CD14-positive monocyte (primary cell): Measurements from ENCODE around the gene PRKAR1B. TPM values are rescaled to one million over a fixed set of nuclear protein-coding genes. Genes with fewer than 3 reads are reported as not detected.

Experiments used
- DNase-seq, 3 donors: peaks; one replicate each; pipeline ENCODE4 v3.0.0-alpha.2; 2011 to 2022
- H2AFZ ChIP-seq: 2 replicates; pipeline ENCODE4 v1.6.0; 2012; ENCODE audit warnings: mild to moderate bottlenecking, low read depth, low read length, inconsistent platforms; ENCODE audit not compliant: insufficient read depth, poor library complexity, severe bottlenecking
- H3K27ac ChIP-seq, 2 donors: 1 replicate in 1 of 2; 2 replicates in 1 of 2; pipeline ENCODE4 v1.5.1; 2012 to 2013; ENCODE audit warnings: low read length in 2 of 2, control low read depth in 1 of 2, inconsistent platforms in 1 of 2, low read depth in 1 of 2, mild to moderate bottlenecking in 1 of 2
- H3K27me3 ChIP-seq, 2 donors: one replicate each; pipeline versions ENCODE4 v1.6.0 to v1.6.1; 2011 to 2013; ENCODE audit warnings: low read length in 2 of 2; ENCODE audit not compliant: control insufficient read depth in 2 of 2, insufficient read depth in 2 of 2
- H3K36me3 ChIP-seq, 2 donors: replicated peaks in 1 of 2; 1 replicate in 1 of 2; 2 replicates in 1 of 2; pipeline versions ENCODE4 v1.5.1 to v1.6.1; 2012 to 2013; ENCODE audit warnings: low read length in 2 of 2, control low read depth in 1 of 2, inconsistent platforms in 1 of 2, mild to moderate bottlenecking in 1 of 2; ENCODE audit not compliant: insufficient read depth in 2 of 2, control insufficient read depth in 1 of 2
- H3K4me1 ChIP-seq, 2 donors: 1 replicate in 1 of 2; 2 replicates in 1 of 2; pipeline versions ENCODE4 v1.5.1 to v1.6.1; 2012 to 2013; ENCODE audit warnings: low read length in 2 of 2, control low read depth in 1 of 2, inconsistent platforms in 1 of 2, mild to moderate bottlenecking in 1 of 2, moderate library complexity in 1 of 2; ENCODE audit not compliant: insufficient read depth in 2 of 2, control insufficient read depth in 1 of 2
- H3K4me2 ChIP-seq: replicated peaks from 2 replicates; pipeline ENCODE3; 2012; ENCODE audit warnings: low read length, moderate library complexity, mild to moderate bottlenecking; ENCODE audit not compliant: poor library complexity, severe bottlenecking; ENCODE audit errors: extremely low read depth
- H3K4me3 ChIP-seq, 3 experiments: fragments of 200-600 bp in 1 of 3; sonication (generic) in 1 of 3; replicated peaks in 1 of 3; 1 replicate in 2 of 3; 2 replicates in 1 of 3; pipeline ENCODE4 v1.5.1; 2011 to 2013; ENCODE audit warnings: low read length in 3 of 3, mild to moderate bottlenecking in 3 of 3, control low read depth in 2 of 3, low read depth in 2 of 3, inconsistent platforms in 1 of 3, moderate library complexity in 1 of 3
- H3K79me2 ChIP-seq: 2 replicates; pipeline ENCODE4 v1.6.0; 2012; ENCODE audit warnings: mild to moderate bottlenecking, control low read depth, inconsistent platforms, low read length, moderate library complexity; ENCODE audit not compliant: insufficient read depth
- H3K9ac ChIP-seq: 2 replicates; pipeline ENCODE4 v1.6.0; 2017; ENCODE audit warnings: low read length, mild to moderate bottlenecking; ENCODE audit not compliant: insufficient read depth, poor library complexity, severe bottlenecking
- H3K9me3 ChIP-seq, 2 donors: replicated peaks in 1 of 2; 1 replicate in 1 of 2; 2 replicates in 1 of 2; pipeline versions ENCODE4 v1.5.1 to v1.6.1; 2012 to 2013; ENCODE audit warnings: low read length in 2 of 2, control low read depth in 1 of 2; ENCODE audit not compliant: control insufficient read depth in 1 of 2, insufficient read depth in 1 of 2
- H4K20me1 ChIP-seq: 2 replicates; pipeline ENCODE4 v1.6.0; 2012; ENCODE audit warnings: mild to moderate bottlenecking, low read length, control low read depth, moderate library complexity; ENCODE audit not compliant: insufficient read depth
- H3K27ac Mint-ChIP-seq, 7 donors: one replicate each; pipeline ENCODE4 v1.8.0; 2020; ENCODE audit warnings: mild to moderate bottlenecking in 7 of 7, mixed read lengths in 7 of 7, moderate library complexity in 6 of 7, inconsistent platforms in 2 of 7
- H3K27me3 Mint-ChIP-seq, 3 donors: one replicate each; pipeline ENCODE4 v1.8.0; 2021 to 2022; ENCODE audit warnings: low read depth in 3 of 3, mild to moderate bottlenecking in 3 of 3, mixed read lengths in 3 of 3, moderate library complexity in 3 of 3, inconsistent platforms in 1 of 3
- H3K36me3 Mint-ChIP-seq, 2 donors: one replicate each; pipeline ENCODE4 v1.8.0; 2020; ENCODE audit warnings: mixed read lengths in 2 of 2, inconsistent platforms in 1 of 2, mild to moderate bottlenecking in 1 of 2
- H3K4me1 Mint-ChIP-seq: one replicate; pipeline ENCODE4 v1.8.0; 2020; ENCODE audit warnings: mild to moderate bottlenecking, mixed read lengths
- H3K4me3 Mint-ChIP-seq, 2 donors: one replicate each; pipeline ENCODE4 v1.8.0; 2020; ENCODE audit warnings: mild to moderate bottlenecking in 2 of 2, mixed read lengths in 2 of 2, moderate library complexity in 1 of 2
- H3K9me3 Mint-ChIP-seq, 7 donors: one replicate each; pipeline ENCODE4 v1.8.0; 2020 to 2022; ENCODE audit warnings: mixed read lengths in 7 of 7, mild to moderate bottlenecking in 6 of 7, moderate library complexity in 6 of 7, inconsistent platforms in 2 of 7
- CTCF ChIP-seq: fragments of 200-600 bp; IDR thresholded peaks from one replicate; pipeline ENCODE4 v1.8.0; 2022; ENCODE audit warnings: antibody characterized with exemption, mild to moderate bottlenecking
- WGBS: methylation state at CpG from one replicate; pipeline ENCODE4 v1.1.5; 2013; ENCODE audit warnings: missing lambda C conversion rate; ENCODE audit not compliant: insufficient coverage; 5-methylcytosine and 5-hydroxymethylcytosine counted together
- intact Hi-C, 2 donors: fragments of 100-400 bp; cut with micrococcal nuclease; formaldehyde crosslinking; loops; one replicate each; pipeline versions ENCODE4 v1.15.0 to v1.15.1; 2023
- polyA plus RNA-seq, 3 donors: library from polyadenylated mRNA; depleted of rRNA in 1 of 3; unstranded in 2 of 3; stranded (reverse) in 1 of 3; fragments of 300-500 nt in 2 of 3; fragments of >200 nt in 1 of 3; fragmentation: Illumina TruSeq in 2 of 3; gene quantifications; 1 replicate in 2 of 3; 2 replicates in 1 of 3; pipeline ENCODE4 v1.2.3, GENCODE V29; 2012 to 2021

Gene PRKAR1B
- polyA plus RNA-seq, 3 donors: 0.94 to 2.1 (median 1.1) TPM

GRCh38 chr7:576524-577277, 150.4 kb downstream of the PRKAR1B start:
- Mint-ChIP-seq H3K9me3 (peaks cover 0 to 3% (median 2%) of the 10 kb centered on the region in 7 donors), H3K4me1 (no peaks in the 10 kb centered on the region), H3K36me3 (no peaks in the 10 kb centered on the region), H3K27me3 (peaks cover 0 to 4% (median 3%) of the 10 kb centered on the region in 3 donors), H3K27ac (no peak overlapping the region), H3K4me3 (no peak overlapping the region)
- no peak overlapping the region for H3K4me3 ChIP-seq
- H3K79me2 ChIP-seq: no peaks in the 10 kb centered on the region
- peak overlapping the region; percentile 4 for H3K9ac ChIP-seq
- H4K20me1 ChIP-seq: no peaks in the 10 kb centered on the region
- no peak overlapping the region for H2AFZ ChIP-seq
- no peaks in the 10 kb centered on the region for H3K27me3 ChIP-seq
- intact Hi-C loops: no loop called here
- no peaks in the 10 kb centered on the region for H3K9me3 ChIP-seq
- TF ChIP-seq CTCF: no peak
- no peak overlapping the region for H3K4me2 ChIP-seq
- no peaks in the 10 kb centered on the region for H3K36me3 ChIP-seq
- WGBS: 92% methylated on average over 29 of the region's 37 CpGs
- H3K4me1 ChIP-seq: no peaks in the 10 kb centered on the region
- H3K27ac ChIP-seq: no peak overlapping the region
- DNase-seq: no peak

DNA sequence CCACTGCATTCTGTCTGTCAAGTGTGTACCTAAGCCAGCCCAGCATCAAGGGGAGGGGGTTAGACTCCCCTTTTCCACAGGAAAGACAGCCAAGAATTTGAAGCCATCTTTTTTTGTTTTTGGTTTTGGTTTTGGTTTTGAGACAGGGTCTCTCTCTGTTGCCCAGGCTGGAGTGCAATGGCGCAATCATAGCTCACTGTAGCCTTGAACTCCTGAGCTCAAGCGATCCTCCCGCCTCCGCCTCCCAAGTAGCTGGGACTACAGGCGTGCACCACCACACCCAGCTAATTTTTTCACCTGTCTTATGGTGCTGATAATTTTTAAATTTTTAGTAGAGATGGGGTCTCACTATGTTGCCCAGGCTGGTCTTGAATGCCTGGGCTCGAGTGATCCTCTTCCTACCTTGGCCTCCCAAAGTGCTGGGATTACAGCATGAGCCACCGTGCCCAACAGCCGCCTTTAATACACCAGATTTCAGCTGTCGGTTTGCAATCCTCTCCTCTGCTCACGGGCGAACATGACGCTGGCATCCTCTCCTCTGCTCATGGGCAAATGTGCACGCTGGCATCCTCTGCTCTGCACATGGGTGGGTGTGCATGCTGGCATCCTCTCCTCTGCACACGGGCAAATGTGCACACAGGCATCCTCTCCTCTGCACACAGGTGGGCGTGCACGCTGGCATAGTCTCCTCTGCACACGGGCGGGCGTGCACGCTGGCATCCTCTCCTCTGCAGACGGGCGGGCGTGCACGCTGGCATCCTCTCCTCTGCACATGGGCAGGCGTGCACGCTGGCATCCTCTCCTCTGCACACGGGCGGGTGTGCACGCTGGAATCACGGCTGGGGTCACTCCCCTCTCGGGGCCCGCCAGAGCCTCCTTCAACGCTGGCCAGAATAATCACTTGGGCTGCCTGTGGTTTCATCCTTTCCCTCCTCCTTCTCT, 151.4 kb downstream of the PRKAR1B start:
- H3K4me1 Mint-ChIP-seq: no peaks in the 10 kb centered on the region
- no peak overlapping the region for H3K27ac ChIP-seq
- no peaks in the 10 kb centered on the region for H3K27me3 ChIP-seq
- no peak overlapping the region for H3K4me2 ChIP-seq
- no peaks in the 10 kb centered on the region for H3K36me3 ChIP-seq
- H3K79me2 ChIP-seq: no peaks in the 10 kb centered on the region
- intact Hi-C loops: no loop called here
- H3K27me3 Mint-ChIP-seq: peaks cover 0 to 4% (median 3%) of the 10 kb centered on the region in 3 donors
- no peak overlapping the region for H3K9ac ChIP-seq
- H3K4me1 ChIP-seq: no peaks in the 10 kb centered on the region
- H3K4me3 ChIP-seq: no peak overlapping the region
- DNase-seq: no peak
- H3K4me3 Mint-ChIP-seq: no peak overlapping the region
- peaks cover 0 to 3% (median 2%) of the 10 kb centered on the region in 7 donors for H3K9me3 Mint-ChIP-seq
- H3K9me3 ChIP-seq: no peaks in the 10 kb centered on the region
- 97% methylated on average over 30 of the region's 33 CpGs for WGBS
- no peaks in the 10 kb centered on the region for H4K20me1 ChIP-seq
- no peaks in the 10 kb centered on the region for H3K36me3 Mint-ChIP-seq
- no peak for TF ChIP-seq CTCF
- H2AFZ ChIP-seq: no peak overlapping the region
- peak overlapping the region in 2 of 7 donors; percentile 20 to 41 for H3K27ac Mint-ChIP-seq
